Endodermal cell (in vitro differentiated cells): ENCODE measurements around the gene VPS11. TPM values are rescaled to one million over a fixed set of nuclear protein-coding genes. Genes with fewer than 3 reads are reported as not detected.
"Not testable (repeated sequence)": the region's sequence is repeated elsewhere in the genome, so short reads cannot be mapped to it uniquely, and the experiment has no call there.

ENCODE experiments used
- DNase-seq: peaks from one replicate; pipeline ENCODE4 v3.0.0-alpha.2; 2017
- H3K27ac ChIP-seq: 2 replicates; pipeline ENCODE4 v1.5.1; 2013; ENCODE audit warnings: mild to moderate bottlenecking, low read depth, low read length, moderate library complexity
- H3K27me3 ChIP-seq: 2 replicates; pipeline ENCODE4 v1.6.1; 2013; ENCODE audit warnings: mild to moderate bottlenecking, low read length, moderate library complexity; ENCODE audit not compliant: insufficient read depth, control insufficient read depth, poor library complexity, severe bottlenecking
- H3K36me3 ChIP-seq: 2 replicates; pipeline ENCODE4 v1.7.0; 2013; ENCODE audit warnings: mild to moderate bottlenecking, low read length, moderate library complexity; ENCODE audit not compliant: control insufficient read depth, insufficient read depth
- H3K4me1 ChIP-seq: one replicate; pipeline ENCODE4 v1.7.0; 2013; ENCODE audit warnings: low read length; ENCODE audit not compliant: control insufficient read depth, insufficient read depth
- H3K4me3 ChIP-seq: 2 replicates; pipeline ENCODE4 v1.5.1; 2013; ENCODE audit warnings: mild to moderate bottlenecking, low read length, moderate library complexity
- H3K9ac ChIP-seq: 2 replicates; pipeline ENCODE4 v1.6.1; 2013; ENCODE audit warnings: mild to moderate bottlenecking, low read length, moderate library complexity; ENCODE audit not compliant: poor library complexity, severe bottlenecking; ENCODE audit errors: extremely low read depth
- H3K9me3 ChIP-seq: 2 replicates; pipeline ENCODE4 v1.6.1; 2013; ENCODE audit warnings: mild to moderate bottlenecking, low read length, moderate library complexity; ENCODE audit not compliant: control insufficient read depth
- H3K27ac Mint-ChIP-seq: 2 replicates; pipeline ENCODE4 v1.8.0; 2020; ENCODE audit warnings: mixed read lengths
- H3K27me3 Mint-ChIP-seq: 2 replicates; pipeline ENCODE4 v1.8.0; 2021; ENCODE audit warnings: mild to moderate bottlenecking, mixed read lengths; ENCODE audit not compliant: insufficient read depth
- H3K36me3 Mint-ChIP-seq: 2 replicates; pipeline ENCODE4 v1.8.0; 2020; ENCODE audit warnings: low read depth, mixed read lengths
- H3K4me1 Mint-ChIP-seq: 2 replicates; pipeline ENCODE4 v1.8.0; 2020; ENCODE audit warnings: mixed read lengths
- H3K4me3 Mint-ChIP-seq: 2 replicates; pipeline ENCODE4 v1.8.0; 2020; ENCODE audit warnings: mild to moderate bottlenecking, moderate library complexity, mixed read lengths
- H3K9me3 Mint-ChIP-seq: 2 replicates; pipeline ENCODE4 v1.8.0; 2020; ENCODE audit warnings: mild to moderate bottlenecking, mixed read lengths
- WGBS, 2 experiments: methylation state at CpG; one replicate each; pipeline versions ENCODE4 v1.1.5 to v1.1.7; 2013; ENCODE audit warnings: missing lambda C conversion rate in 2 of 2, mixed read lengths in 1 of 2; ENCODE audit not compliant: insufficient coverage in 1 of 2, insufficient read length in 1 of 2; 5-methylcytosine and 5-hydroxymethylcytosine counted together
- total RNA-seq, 2 donors: library from RNA; stranded (reverse); fragmentation: NEBNext Ultra II Directional in 1 of 2; extraction: Animal tissue kit (Norgen Biotek cat#: 25700) in 1 of 2; gene quantifications; 2 replicates in 1 of 2; 3 replicates in 1 of 2; pipeline ENCODE4 v1.2.1, GENCODE V29; 2021
- TF ChIP-seq, protein P1 (sequence below): fragments of 200-600 bp; sonication (generic); conservative IDR thresholded peaks from 2 replicates; pipeline ENCODE4 v1.5.0; 2021; ENCODE audit warnings: antibody characterized with exemption, mild to moderate bottlenecking

The VPS11 gene
- total RNA-seq, 2 donors from 2014 or later, result 26.9 to 29.1 TPM

DNA sequence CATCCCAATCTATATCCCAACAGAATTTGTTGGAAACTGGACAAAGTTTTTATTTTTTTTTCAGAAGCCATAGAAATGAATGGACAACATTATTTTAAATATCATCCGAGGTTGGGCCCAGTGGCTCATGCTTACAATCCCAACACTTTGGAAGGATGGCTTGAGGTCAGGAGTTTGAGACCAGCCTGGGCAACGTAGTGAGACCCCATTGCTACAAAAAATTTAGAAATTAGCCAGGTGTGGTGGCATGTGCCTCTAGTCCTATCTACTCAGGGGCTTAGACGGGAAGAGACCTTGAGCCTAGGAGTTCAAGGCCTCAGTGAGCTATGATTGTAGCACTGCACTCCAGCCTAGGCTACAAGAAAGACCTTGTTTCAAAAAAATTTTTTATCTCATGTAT lies 32.8 kb upstream of the VPS11 start:
- no peak for DNase-seq
- Mint-ChIP-seq H3K27ac (no peak overlapping the region), H3K36me3 (no peaks in the 10 kb centered on the region), H3K4me3 (no peak overlapping the region), H3K27me3 (no peaks in the 10 kb centered on the region), H3K4me1 (peaks cover 17% of the 10 kb centered on the region), H3K9me3 (no peaks in the 10 kb centered on the region)
- Histone ChIP-seq H3K4me1 (peaks cover 4% of the 10 kb centered on the region), H3K9me3 (no peaks in the 10 kb centered on the region), H3K27me3 (no peaks in the 10 kb centered on the region), H3K27ac (no peak overlapping the region), H3K9ac (no peak overlapping the region), H3K36me3 (no peaks in the 10 kb centered on the region), H3K4me3 (no peak overlapping the region)
- TF ChIP-seq, protein P1, sequence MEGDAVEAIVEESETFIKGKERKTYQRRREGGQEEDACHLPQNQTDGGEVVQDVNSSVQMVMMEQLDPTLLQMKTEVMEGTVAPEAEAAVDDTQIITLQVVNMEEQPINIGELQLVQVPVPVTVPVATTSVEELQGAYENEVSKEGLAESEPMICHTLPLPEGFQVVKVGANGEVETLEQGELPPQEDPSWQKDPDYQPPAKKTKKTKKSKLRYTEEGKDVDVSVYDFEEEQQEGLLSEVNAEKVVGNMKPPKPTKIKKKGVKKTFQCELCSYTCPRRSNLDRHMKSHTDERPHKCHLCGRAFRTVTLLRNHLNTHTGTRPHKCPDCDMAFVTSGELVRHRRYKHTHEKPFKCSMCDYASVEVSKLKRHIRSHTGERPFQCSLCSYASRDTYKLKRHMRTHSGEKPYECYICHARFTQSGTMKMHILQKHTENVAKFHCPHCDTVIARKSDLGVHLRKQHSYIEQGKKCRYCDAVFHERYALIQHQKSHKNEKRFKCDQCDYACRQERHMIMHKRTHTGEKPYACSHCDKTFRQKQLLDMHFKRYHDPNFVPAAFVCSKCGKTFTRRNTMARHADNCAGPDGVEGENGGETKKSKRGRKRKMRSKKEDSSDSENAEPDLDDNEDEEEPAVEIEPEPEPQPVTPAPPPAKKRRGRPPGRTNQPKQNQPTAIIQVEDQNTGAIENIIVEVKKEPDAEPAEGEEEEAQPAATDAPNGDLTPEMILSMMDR, result no peak
- 90 to 93% methylated on average over 3 of the region's 3 CpGs for WGBS, 2 experiments

DNA sequence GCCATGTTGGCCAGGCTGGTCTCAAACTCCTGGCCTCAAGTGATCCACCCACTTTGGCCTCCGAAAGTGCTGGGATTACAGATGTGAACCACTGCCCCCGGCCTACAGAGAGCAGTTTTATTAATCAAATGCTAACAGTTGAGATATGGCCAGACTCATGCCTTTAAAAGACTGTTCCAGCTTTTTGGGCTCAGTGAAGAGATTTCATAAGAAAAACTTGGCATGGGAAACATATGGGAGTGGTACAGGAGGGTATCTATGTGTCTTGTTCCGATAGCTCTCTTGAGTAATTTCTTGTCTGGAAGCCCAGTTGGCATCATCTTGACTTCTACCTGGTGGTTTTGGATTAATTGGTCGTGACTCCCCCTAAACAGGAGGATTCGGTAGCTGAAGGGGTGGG lies 28.7 kb upstream of the VPS11 start:
- no peak overlapping the region for H3K27ac ChIP-seq
- Mint-ChIP-seq H3K4me1 (peaks cover 13% of the 10 kb centered on the region), H3K4me3 (peak overlapping the region; percentile 5), H3K27me3 (no peaks in the 10 kb centered on the region), H3K9me3 (no peaks in the 10 kb centered on the region), H3K27ac (peak overlapping the region; percentile 73), H3K36me3 (no peaks in the 10 kb centered on the region)
- H3K4me3 ChIP-seq, result no peak overlapping the region
- H3K9ac ChIP-seq, result no peak overlapping the region
- 75 to 94% methylated on average over 4 to 5 of the region's 5 CpGs for WGBS, 2 experiments
- no peak for DNase-seq
- peaks cover 3% of the 10 kb centered on the region for H3K36me3 ChIP-seq
- no peaks in the 10 kb centered on the region for H3K27me3 ChIP-seq
- no peaks in the 10 kb centered on the region for H3K9me3 ChIP-seq
- H3K4me1 ChIP-seq, result peaks cover 4% of the 10 kb centered on the region
- TF ChIP-seq, protein P1, result no peak

DNA sequence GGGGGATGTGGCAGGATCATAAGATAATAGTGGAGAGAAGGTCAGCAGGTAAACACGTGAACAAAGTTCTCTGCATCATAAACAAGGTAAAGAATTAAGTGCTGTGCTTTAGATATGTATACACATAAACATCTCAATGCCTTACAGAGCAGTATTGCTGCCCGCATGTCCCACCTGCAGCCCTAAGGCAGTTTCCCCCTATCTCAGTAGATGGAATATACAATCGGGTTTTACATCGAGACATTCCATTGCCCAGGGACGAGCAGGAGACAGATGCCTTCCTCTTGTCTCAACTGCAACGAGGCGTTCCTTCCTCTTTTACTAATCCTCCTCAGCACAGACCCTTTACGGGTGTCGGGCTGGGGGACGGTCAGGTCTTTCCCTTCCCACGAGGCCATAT lies 28.1 kb upstream of the VPS11 start:
- Mint-ChIP-seq H3K4me3 (peak overlapping the region; percentile 5), H3K27ac (peak overlapping the region; percentile 73), H3K4me1 (peaks cover 14% of the 10 kb centered on the region)
- not testable (repeated sequence) for H3K27ac ChIP-seq, H3K9me3 ChIP-seq, H3K4me1 ChIP-seq, H3K27me3 ChIP-seq, H3K9ac ChIP-seq, H3K36me3 Mint-ChIP-seq, H3K27me3 Mint-ChIP-seq, H3K9me3 Mint-ChIP-seq, H3K36me3 ChIP-seq, DNase-seq, H3K4me3 ChIP-seq
- WGBS, 2 experiments, result 66 to 95% methylated on average over 3 to 7 of the region's 11 CpGs

DNA sequence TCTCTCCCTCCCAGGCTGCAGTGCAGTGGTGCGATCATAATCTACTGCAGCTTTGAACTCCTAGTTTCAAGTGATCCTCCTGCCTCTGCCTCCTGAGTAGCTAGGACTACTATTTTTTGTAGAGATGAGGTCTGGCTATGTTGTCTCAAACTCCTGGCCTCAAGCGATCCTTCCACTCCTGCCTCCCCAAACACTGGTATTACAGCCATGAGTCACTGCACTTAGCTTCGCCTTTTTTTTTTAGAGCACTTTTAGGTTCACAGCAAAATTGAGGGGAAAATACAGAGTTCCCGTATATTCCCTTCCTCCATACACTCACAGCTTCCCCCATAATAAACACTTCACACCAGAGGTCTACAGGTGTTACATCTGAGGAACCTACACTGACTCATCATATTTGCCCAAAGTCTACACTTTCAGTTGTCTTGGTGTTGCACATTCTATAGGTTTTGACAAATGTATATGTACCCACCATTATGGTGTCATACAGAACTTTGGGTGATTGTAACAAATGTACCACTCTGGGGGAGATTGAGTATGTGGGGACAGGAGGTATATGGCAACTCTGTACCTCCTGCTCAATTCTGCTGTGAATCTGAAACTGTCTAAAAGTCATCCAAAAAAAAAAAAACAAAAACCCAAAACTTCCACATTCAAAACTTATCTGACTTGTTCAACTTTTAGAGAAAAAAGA lies 25.6 kb upstream of the VPS11 start:
- no peak overlapping the region for H3K9ac ChIP-seq
- Mint-ChIP-seq H3K4me3 (no peak overlapping the region), H3K9me3 (no peaks in the 10 kb centered on the region), H3K36me3 (peaks cover 26% of the 10 kb centered on the region), H3K27ac (no peak overlapping the region), H3K27me3 (no peaks in the 10 kb centered on the region), H3K4me1 (peaks cover 23% of the 10 kb centered on the region)
- TF ChIP-seq, protein P1, result no peak
- no peaks in the 10 kb centered on the region for H3K9me3 ChIP-seq
- H3K4me3 ChIP-seq, result no peak overlapping the region
- peaks cover 4% of the 10 kb centered on the region for H3K4me1 ChIP-seq
- no peaks in the 10 kb centered on the region for H3K27me3 ChIP-seq
- no peak overlapping the region for H3K27ac ChIP-seq
- WGBS, 2 experiments, result 88 to 93% methylated on average over 3 of the region's 4 CpGs
- H3K36me3 ChIP-seq, result peaks cover 32% of the 10 kb centered on the region
- no peak for DNase-seq
